B cell (primary cell): ENCODE data around the gene TTC24. TPM values are rescaled to one million over a fixed set of nuclear protein-coding genes. Genes with fewer than 3 reads are reported as not detected.

Experiments used
- ATAC-seq: fragments of 200-7000 bp; cut with Tn5 transposase; one replicate; pipeline ENCODE4 v1.10.0; 2021; ENCODE audit warnings: low read depth, mild to moderate bottlenecking, moderate number of reproducible peaks, moderate library complexity
- CTCF ChIA-PET: fragments of 350-600 bp; sonication (Branson Sonifier 250); formaldehyde crosslinking; loops from one replicate; lab custom pipeline; 2021; ENCODE audit warnings: antibody characterized with exemption, inconsistent platforms; lab: Charles Lee
- POLR2A ChIA-PET: fragments of 350-600 bp; sonication (Branson Sonifier 250); formaldehyde crosslinking; loops from one replicate; lab custom pipeline; 2021; ENCODE audit warnings: antibody characterized with exemption; lab: Charles Lee
- DNase-seq: peaks from one replicate; pipeline ENCODE4 v3.0.0; 2013
- H2AFZ ChIP-seq: 2 replicates; pipeline ENCODE4 v1.6.1; 2012; ENCODE audit warnings: mild to moderate bottlenecking, low read depth, low read length; ENCODE audit not compliant: insufficient read depth, poor library complexity, severe bottlenecking
- H3K27ac ChIP-seq, 2 donors: 1 replicate in 1 of 2; 2 replicates in 1 of 2; pipeline ENCODE4 v1.5.1; 2012 to 2013; ENCODE audit warnings: low read length in 2 of 2, mild to moderate bottlenecking in 2 of 2, moderate library complexity in 1 of 2
- H3K27me3 ChIP-seq, 4 experiments: fragments of 200-600 bp in 1 of 4; sonication (generic) in 1 of 4; replicated peaks in 1 of 4; 1 replicate in 2 of 4; 2 replicates in 2 of 4; pipeline versions ENCODE4 v1.6.1 to v1.7.0; 2013 to 2016; ENCODE audit warnings: low read length in 3 of 4, mild to moderate bottlenecking in 2 of 4, mixed read lengths in 1 of 4, moderate library complexity in 1 of 4; ENCODE audit not compliant: insufficient read depth in 4 of 4, control insufficient read depth in 3 of 4; ENCODE audit errors: control extremely low read depth in 1 of 4
- H3K36me3 ChIP-seq, 2 experiments: replicated peaks in 1 of 2; 1 replicate in 1 of 2; 2 replicates in 1 of 2; pipeline versions ENCODE4 v1.6.1 to v1.7.1; 2013; ENCODE audit warnings: low read length in 1 of 2; ENCODE audit not compliant: insufficient read depth in 2 of 2, control insufficient read depth in 1 of 2; ENCODE audit errors: control extremely low read depth in 1 of 2, extremely low read depth in 1 of 2
- H3K4me1 ChIP-seq, 2 donors: fragments of 200-600 bp in 1 of 2; sonication (generic) in 1 of 2; 1 replicate in 1 of 2; 2 replicates in 1 of 2; pipeline versions ENCODE4 v1.5.1 to v1.6.1; 2013 to 2017; ENCODE audit warnings: low read length in 2 of 2; ENCODE audit not compliant: control insufficient read depth in 2 of 2, insufficient read depth in 2 of 2
- H3K4me2 ChIP-seq: replicated peaks from 2 replicates; pipeline ENCODE3; 2012; ENCODE audit warnings: mild to moderate bottlenecking, low read depth, low read length; ENCODE audit not compliant: poor library complexity, severe bottlenecking
- H3K4me3 ChIP-seq, 5 experiments: fragments of 200-600 bp in 1 of 5; sonication (generic) in 1 of 5; 1 replicate in 3 of 5; 2 replicates in 2 of 5; pipeline versions ENCODE4 v1.5.1 to v1.7.0; 2011 to 2016; ENCODE audit warnings: low read length in 4 of 5, mild to moderate bottlenecking in 4 of 5, low read depth in 2 of 5, control low read depth in 1 of 5, moderate library complexity in 1 of 5; ENCODE audit not compliant: insufficient read depth in 1 of 5; ENCODE audit errors: control extremely low read depth in 1 of 5, extremely low read depth in 1 of 5
- H3K79me2 ChIP-seq: fragments of 200-600 bp; sonication (generic); one replicate; pipeline ENCODE4 v1.6.0; 2016; ENCODE audit warnings: low read length; ENCODE audit not compliant: control insufficient read depth, insufficient read depth
- H3K9ac ChIP-seq: fragments of 200-600 bp; sonication (generic); 2 replicates; pipeline ENCODE4 v1.6.1; 2017; ENCODE audit warnings: mild to moderate bottlenecking, low read length, moderate library complexity
- H3K9me3 ChIP-seq, 3 donors: one replicate each; pipeline versions ENCODE4 v1.6.1 to v1.7.1; 2013; ENCODE audit warnings: low read length in 2 of 3; ENCODE audit not compliant: control insufficient read depth in 2 of 3, insufficient read depth in 1 of 3; ENCODE audit errors: control extremely low read depth in 1 of 3
- H4K20me1 ChIP-seq: 2 replicates; pipeline ENCODE4 v1.6.0; 2012; ENCODE audit warnings: mild to moderate bottlenecking, low read length; ENCODE audit not compliant: insufficient read depth, control insufficient read depth, poor library complexity, severe bottlenecking
- H3K27ac Mint-ChIP-seq: one replicate; pipeline ENCODE4 v1.8.0; 2021; ENCODE audit warnings: mixed read lengths
- H3K27me3 Mint-ChIP-seq: one replicate; pipeline ENCODE4 v1.8.0; 2021; ENCODE audit warnings: mixed read lengths
- H3K4me1 Mint-ChIP-seq: one replicate; pipeline ENCODE4 v1.8.0; 2021; ENCODE audit warnings: mixed read lengths
- H3K4me3 Mint-ChIP-seq: one replicate; pipeline ENCODE4 v1.8.0; 2021; ENCODE audit warnings: mixed read lengths
- H3K9me3 Mint-ChIP-seq: one replicate; pipeline ENCODE4 v1.8.0; 2022; ENCODE audit warnings: mixed read lengths; ENCODE audit not compliant: insufficient read depth
- CTCF ChIP-seq: fragments of 200-600 bp; IDR thresholded peaks from one replicate; pipeline ENCODE4 v1.8.0; 2022; ENCODE audit warnings: antibody characterized with exemption, mild to moderate bottlenecking
- EZH2 ChIP-seq: IDR thresholded peaks from 2 replicates; pipeline ENCODE4 v1.6.1; 2012; ENCODE audit warnings: borderline replicate concordance, low read depth, mild to moderate bottlenecking, moderate library complexity, low read length; ENCODE audit not compliant: insufficient read depth, poor library complexity, severe bottlenecking
- WGBS: methylation state at CpG from one replicate; pipeline ENCODE4 v1.1.5; 2013; ENCODE audit warnings: missing lambda C conversion rate; ENCODE audit not compliant: insufficient coverage; 5-methylcytosine and 5-hydroxymethylcytosine counted together
- intact Hi-C: fragments of 100-400 bp; cut with micrococcal nuclease; formaldehyde crosslinking; loops from one replicate; pipeline ENCODE4 v1.10.0; 2022
- polyA plus RNA-seq: library from polyadenylated mRNA; depleted of rRNA; stranded (reverse); fragments of >200 nt; gene quantifications from 2 replicates; pipeline ENCODE4 v1.2.3, GENCODE V29; 2012
- total RNA-seq, 2 donors: library from RNA; stranded (reverse); fragments of 120-200 nt in 1 of 2; gene quantifications; 1 replicate in 1 of 2; 2 replicates in 1 of 2; pipeline versions ENCODE4 v1.2.3 to v1.2.4, GENCODE V29; 2013 to 2022

The TTC24 gene
- total and polyA plus RNA-seq, 2 donors (not counting 1 experiment from before 2014, with no cell fraction given): 24.3 to 29.8 TPM

- DNase-seq (peak; percentile 67), ATAC-seq (peak; percentile 42)
- Histone ChIP-seq H2AFZ (peak overlapping the region; percentile 93), H3K4me2 (peak overlapping the region; percentile 89), H3K27me3 (no peaks in the 10 kb centered on the region), H3K4me3 (peak overlapping the region; percentile 46 to 64 (median 58)), H3K4me1 (peaks cover 26 to 36% of the 10 kb centered on the region in 2 donors), H4K20me1 (no peaks in the 10 kb centered on the region), H3K79me2 (peaks cover 40% of the 10 kb centered on the region), H3K9ac (peak overlapping the region; percentile 68), H3K9me3 (no peaks in the 10 kb centered on the region), H3K27ac (peak overlapping the region; percentile 88 to 94), H3K36me3 (peaks cover 0 to 11% of the 10 kb centered on the region in 2 experiments)
- intact Hi-C loops: loop anchor here (1.0 to 5.0 kb wide), 4 partner anchors 9 to 290 kb away; partner anchors contain the start of gene NAXE
- 18% methylated on average over 8 of the region's 9 CpGs for WGBS
- Mint-ChIP-seq H3K27ac (peak overlapping the region; percentile 97), H3K27me3 (no peaks in the 10 kb centered on the region), H3K4me1 (peaks cover 32% of the 10 kb centered on the region), H3K9me3 (no peaks in the 10 kb centered on the region), H3K4me3 (peak overlapping the region; percentile 85)
- POLR2A ChIA-PET: interaction anchor here (1.2 to 2.5 kb wide), 7 partner anchors 9 to 125 kb away, joined by 3 to 19 read pairs (median 5); partner anchors contain the start of genes GPATCH4, MEF2D and NAXE
- TF ChIP-seq EZH2: no peak
- TF ChIP-seq CTCF: no peak
- CTCF ChIA-PET: interaction anchor here (0.6 to 6.9 kb wide), 25 partner anchors 9 to 197 kb away, joined by 3 to 52 read pairs (median 5); partner anchors contain the start of genes GPATCH4, MEF2D and NAXE
Observed at GRCh38 chr1:156582388-156583017, 3.0 kb downstream of the TTC24 start.
